Activated CD4-positive, alpha-beta T cell treated with anti-CD3 and anti-CD28 coated beads for 4 hours (primary cell): ENCODE results near the gene PRR14L.
A peak's percentile ranks its signal among the peaks of the same experiment; 100 is the strongest.
"Not testable (repeated sequence)": the region's sequence is repeated elsewhere in the genome, so short reads cannot be mapped to it uniquely, and the experiment has no call there.

Experiments used
- DNase-seq, 2 donors: peaks; one replicate each; pipeline ENCODE4 v3.0.0-alpha.2; 2020

PRR14L gene

GRCh38 chr22:31681349-31682345, 68.3 kb downstream of the PRR14L start:
- no peak for DNase-seq

GRCh38 chr22:31680861-31681341, 69.0 kb downstream of the PRR14L start:
- no peak for DNase-seq

DNA sequence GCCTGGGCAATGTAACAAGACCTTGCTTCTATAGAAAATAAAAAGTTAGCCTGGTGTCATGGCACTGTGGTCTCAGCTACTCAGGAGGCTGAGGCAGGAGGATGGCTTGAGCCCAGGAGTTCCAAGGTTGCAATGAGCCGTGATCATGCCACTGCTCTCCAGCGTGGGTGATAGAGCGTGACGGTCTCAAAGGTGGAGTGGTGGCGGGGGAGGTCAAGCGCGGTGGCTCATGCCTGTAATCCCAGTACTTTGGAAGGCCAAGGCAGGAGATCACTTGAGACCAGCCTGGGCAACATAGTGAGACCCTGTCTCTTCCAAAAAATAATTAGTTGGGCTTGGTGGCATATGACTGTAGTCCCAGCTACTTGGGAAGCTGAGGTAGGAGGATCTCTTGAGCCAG, 71.2 kb downstream of the PRR14L start:
- DNase-seq: no peak

DNA sequence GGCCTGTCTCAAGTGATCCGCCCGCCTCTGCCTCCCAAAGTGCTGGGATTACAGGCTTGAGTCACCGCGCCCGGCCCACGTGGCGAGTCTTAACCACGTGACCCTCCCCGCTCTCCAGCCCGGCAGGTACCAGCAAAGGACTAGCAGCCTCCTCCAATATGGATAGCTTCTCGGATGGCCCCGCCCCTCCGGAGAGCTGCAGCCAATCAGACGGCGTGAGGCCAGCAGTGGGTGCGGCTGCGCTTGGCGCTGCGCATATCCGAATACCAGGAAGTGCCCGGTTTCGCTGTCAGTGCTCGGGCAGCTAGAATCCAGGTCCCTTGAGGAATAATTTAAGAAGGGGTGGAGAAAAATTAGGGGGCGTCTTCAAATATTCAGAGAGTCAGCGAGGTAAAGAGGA, 73.2 kb downstream of the PRR14L start:
- DNase-seq: peak; percentile 94 to 95

DNA sequence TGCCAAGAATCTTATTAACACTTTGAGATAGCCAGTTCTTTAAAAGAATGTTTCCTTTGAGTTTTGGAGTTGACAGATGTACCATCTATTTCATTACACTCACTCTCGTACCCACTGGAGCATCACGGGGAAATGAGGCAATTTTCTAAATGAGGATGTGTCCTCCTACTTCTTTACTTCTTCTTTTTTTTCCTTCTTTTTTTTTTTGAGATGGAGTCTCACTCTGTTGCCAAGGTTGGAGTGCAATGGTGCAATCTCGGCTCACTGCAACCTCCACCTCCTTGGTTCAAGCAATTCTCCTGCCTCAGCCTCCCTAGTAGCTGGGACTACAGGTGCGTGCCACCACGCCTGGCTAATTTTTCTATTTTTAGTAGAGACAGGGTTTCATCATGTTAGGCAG, 75.7 kb downstream of the PRR14L start:
- not testable (repeated sequence) for DNase-seq

DNA sequence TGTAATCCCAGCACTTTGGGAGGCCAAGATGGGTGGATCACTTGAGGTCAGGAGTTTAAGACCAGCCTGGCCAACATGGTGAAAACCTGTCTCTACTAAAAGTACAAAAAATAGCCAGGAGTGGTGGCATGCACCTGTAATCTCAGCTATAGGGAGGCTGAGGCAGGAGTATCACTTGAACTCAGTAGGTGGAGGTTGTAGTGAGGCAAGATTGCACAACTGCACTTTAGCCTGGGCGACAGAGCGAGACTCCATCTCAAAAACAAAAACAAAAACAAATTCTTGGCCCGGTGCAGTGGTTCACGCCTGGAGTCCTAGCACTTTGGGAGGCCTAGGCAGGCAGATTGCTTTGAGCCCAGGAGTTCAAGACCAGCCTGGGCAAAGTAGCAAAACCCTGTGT, 81.1 kb downstream of the PRR14L start:
- not testable (repeated sequence) for DNase-seq

GRCh38 chr22:31662668-31663037, 87.3 kb downstream of the PRR14L start:
- no peak for DNase-seq

DNA sequence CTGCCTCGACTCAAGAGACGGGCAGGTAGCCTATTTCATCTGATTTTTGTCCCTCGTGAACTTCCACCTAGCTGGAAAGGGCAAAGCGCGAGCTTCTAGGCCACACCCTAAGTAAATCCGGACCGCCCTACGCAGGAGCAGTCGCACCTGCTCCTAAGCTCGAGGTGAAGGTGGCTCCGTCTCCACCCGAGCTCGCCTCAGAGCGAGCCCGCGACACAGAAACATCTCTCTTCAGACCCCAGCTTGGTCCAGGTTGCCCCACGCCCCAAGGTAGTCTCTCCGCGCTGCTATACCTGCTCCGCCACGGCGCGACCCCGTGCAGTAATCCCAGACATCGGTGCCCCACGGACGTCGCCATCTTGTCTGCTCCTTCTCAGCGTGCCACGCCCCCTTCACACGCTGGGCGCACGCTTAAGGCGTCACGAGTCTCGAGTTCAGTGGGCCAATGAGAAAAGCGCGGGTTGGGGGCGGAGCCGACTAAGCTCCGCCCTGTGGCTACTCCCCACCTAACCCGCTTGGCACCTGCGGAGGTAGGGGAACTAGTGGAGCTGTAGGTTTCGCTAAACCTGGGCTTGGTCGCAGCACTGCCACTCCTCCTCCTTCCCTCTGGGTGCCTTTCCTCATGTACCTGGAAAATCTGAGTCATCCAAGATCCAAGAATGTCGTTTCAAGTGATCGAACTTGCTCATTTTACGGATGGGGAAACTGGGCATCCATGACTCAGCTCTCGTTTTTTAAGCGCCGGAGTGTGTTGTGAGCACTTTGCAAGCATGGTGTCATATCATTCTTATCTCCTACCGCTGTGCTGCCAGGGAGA, 87.9 kb downstream of the PRR14L start, which contains the start of gene PISD:
Gene PISD (minus strand): TSS at position 365 of the 817 bp plus-strand sequence. CDS start 7 bp downstream, at position 358.
- DNase-seq: peak; percentile 94 to 97

DNA sequence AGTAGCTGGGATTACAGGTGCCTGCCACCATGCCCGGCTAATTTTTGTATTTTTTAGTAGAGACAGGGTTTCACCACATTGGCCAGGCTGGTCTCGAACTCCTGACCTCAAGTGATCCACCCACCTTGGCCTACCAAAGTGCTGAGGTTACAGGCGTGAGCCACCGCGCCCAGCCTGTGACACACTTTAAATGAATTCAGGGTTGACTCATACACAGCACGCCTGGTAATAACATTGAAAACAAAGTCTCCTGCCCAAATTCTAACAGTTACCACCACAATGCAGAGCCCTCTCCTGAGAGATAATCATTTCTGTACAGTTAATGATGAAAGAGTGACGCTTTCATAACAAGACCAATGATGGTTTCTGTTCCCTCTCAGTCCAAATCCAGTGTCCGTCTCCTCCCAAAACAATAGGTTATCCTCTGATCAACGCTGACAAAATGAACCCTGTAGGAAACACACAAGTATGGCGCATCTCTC, 89.0 kb downstream of the PRR14L start:
- DNase-seq: peak; percentile 28 to 30

DNA sequence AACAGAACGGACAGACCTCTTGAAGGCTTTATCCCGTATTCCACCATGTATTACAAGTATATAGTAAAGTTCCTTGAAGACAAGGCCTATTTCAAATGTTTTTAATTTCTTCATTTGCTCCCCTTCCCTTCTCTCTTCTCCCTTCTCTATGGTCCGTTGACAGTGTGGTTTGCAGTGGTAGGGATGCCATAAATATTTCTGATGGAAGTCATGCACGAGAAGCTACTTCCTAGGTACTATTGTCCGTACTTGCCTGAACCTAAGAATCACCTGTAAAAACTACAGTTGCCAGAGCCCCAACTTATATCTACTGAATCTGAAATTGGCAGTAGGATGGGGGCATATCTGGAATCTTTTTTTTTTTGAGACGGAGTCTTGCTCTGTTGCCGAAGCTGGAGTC, 90.7 kb downstream of the PRR14L start:
- no peak for DNase-seq

DNA sequence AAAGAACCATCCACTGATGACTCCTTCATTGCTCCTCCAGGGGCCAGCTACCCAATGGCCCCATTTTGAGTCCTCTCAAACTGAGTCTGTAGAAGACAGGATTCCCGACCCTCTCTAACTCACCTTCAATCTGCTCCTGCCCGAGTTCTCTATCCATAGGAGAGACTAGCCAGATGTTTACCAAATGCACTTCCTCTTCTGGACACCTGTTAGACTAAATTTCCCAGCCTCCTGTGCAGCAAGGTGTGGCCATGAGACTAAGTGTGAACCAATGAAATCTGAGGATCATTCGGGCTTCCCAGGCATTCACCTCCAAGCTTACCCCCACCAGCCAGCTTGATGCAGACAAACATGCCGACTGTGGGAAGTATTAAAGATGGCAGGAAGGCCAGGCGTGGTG, 95.5 kb downstream of the PRR14L start:
- no peak for DNase-seq

- DNase-seq: no peak
Measured at GRCh38 chr22:31653944-31654343, 96.0 kb downstream of the PRR14L start.

DNA sequence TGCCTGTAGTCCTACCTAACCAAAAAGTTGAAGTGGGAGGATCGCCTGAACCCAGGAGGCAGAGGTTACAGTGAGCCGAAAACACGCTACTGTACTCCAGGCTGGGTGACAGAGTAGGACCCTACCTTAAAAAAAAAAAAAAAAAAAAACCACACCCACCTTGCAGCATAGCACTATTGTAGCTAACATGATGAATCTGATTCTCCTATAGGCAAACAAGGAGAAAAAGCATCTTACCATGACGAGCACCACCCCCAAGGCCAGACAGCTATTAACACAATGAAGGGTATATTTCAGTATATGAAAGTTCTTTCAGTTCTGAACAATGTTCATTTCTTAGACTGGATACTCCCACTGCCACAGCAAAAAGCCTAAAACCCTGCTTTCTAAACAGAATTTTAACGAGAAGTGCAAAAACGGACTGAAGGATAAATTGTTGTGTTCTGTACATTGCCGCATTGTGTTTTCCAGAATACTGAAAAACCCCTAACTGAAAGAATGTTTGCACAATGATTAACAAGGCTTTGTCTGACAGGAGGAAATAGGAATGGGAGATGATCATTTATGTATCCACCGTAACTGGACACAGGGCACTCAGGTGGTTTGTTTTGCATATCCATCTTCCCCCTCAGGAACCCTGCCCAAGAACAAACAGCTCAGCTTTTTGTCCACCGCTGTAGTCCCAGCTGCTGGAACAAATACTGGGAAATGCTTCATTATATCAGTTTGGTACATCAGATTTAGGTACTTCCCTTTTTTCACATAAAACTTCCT, 96.8 kb downstream of the PRR14L start:
- no peak for DNase-seq

DNA sequence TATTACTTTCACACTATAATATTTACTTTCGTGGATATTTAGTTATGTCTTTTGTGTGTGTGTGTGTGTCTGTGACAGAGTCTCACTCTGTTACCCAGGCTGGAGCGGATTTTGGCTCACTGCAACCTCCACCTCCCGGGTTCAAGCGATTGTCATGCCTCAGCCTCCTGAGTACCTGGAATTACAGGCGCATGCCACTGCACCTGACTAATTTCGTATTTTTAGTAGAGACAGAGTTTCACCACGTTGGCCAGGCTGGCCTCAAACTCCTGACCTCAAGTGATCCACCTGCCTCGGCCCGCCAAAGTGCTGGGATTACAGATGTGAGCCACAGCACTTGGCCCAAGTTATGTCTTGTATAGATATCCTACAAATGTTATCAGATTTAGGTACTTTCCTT, 97.8 kb downstream of the PRR14L start:
- DNase-seq: no peak

- no peak for DNase-seq
Measured at GRCh38 chr22:31651664-31652063, 98.3 kb downstream of the PRR14L start.

DNA sequence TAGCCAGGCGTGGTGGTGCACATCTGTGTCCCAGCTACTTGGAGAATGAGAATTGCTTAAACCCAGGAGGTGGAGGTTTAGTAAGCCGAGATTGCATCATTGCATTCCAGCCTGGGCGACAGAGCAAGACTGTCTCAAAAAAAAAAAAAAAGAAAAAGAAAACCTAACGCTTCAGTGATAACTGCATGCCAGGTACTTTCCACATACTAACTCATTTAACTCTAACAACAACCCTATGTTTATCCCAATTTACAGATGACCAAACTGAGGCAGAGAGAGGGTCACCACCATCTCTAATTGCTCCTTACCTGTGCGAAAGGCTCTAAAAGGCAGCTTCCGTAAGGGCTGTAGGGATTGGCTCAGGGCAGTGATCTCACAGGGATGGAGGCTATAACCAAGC, 99.5 kb downstream of the PRR14L start:
- DNase-seq: no peak

DNA sequence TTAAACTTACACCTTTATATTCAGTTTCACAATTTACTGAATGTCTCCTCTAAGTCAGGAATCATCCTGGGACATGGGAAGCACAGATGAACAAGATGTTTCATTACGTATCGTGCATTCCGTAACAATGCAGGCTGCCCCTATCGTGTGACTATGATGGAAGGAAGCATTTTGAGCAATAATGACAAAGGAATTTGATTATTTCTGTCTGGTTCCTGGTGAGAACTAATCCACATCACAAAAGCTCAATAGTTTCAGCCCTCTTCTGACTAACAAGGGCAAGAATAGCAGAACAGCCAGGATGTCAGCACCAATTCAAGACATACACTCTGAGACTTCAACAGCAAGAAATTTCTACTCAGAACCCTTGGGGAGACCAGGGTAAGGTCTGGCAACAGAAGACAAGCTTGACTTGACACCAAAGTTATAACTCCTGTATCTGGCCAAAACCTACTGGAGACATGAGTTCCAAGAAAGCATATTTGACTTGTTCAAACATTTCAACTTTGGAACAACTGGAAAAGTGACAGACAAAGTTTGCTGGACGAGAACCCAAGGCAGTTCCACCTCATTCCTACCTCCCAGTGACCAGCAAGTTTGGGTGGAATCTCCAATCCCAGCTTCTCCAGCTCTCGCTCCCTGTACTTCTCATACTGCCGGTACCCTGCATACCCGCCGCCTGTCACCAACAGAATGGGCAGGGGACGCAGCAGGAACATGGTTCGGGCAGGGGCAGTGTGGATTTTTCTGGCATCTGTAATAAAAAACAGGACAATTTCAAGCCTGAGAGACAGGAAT, 102.2 kb downstream of the PRR14L start:
- DNase-seq: no peak

GRCh38 chr22:31647066-31647465, 102.9 kb downstream of the PRR14L start:
- DNase-seq: no peak

GRCh38 chr22:31646186-31647019, 103.5 kb downstream of the PRR14L start:
- DNase-seq: peak; percentile 49 to 52

DNA sequence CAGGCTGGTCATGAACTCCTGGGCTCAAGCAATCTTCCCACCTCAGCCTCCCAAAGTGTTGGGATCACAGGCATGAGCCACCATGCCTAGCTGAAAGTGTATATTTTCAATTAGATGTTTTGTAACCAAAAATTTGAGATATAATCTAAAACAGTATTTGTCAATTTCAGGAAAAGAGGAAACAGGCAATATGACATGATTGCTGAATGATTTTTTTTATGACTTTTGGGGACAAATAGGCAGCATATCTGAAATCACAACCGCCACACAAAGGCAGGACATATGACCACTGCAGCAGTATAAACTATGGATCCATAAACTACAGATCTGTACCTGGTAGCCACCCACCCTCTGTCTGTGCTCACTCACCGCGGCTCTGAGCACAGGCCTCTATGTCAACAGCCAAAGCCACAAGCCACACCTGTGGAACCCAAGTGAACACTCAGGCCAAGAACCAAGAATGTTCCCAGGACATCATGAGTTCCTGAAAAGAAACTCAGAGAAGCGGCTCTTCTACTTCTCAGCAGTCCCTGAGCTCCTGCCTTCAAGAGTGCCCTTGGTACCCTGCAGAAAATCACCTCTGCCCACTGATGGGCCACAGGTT, 110.4 kb downstream of the PRR14L start:
- DNase-seq: no peak
